Raji (cell line): ENCODE data around the gene PARG.

Source experiments
- POLR2A ChIP-seq: IDR thresholded peaks from 2 replicates; pipeline ENCODE4 v1.6.1; 2011; ENCODE audit warnings: low read depth, low read length, control low read depth; ENCODE audit not compliant: insufficient read depth

The PARG gene

DNA sequence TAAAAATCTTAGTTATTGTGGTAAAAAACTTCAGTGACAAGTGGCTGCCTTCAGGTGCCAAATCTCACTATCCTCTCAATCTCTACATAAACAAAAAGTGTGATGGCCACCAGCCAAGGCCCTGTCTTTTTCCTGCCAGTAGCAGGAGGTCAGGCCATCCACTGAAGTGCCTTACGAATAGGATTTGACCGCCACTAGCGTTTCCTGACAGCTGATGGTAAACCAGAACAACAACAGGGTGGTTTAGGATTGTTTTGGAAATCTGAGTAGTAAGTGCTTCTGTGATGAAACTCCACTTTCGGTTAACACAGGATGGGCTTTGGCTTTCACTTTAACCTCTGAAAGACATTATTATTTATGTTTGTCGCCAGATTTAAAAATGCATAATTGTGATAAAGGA, 124.0 kb downstream of the PARG start:
- no peak for TF ChIP-seq POLR2A

DNA sequence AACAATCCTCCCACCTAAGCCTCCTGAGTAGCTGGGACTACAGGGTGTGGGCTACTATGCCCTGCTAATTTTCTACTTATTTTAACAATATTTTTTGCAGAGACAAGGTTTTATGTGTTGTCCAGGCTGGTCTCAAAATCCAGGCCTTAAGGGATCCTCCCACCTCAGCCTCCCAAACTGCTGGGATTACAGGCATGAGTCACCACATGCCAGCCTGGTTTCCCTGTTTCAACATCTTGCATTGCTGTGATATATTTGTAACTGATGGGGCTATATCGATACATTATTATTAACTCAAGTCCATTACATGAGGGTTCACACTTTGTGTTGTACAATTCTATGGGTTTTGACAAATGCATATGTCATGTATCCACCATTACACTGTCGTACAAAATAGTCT, 137.8 kb downstream of the PARG start:
- no peak for TF ChIP-seq POLR2A

DNA sequence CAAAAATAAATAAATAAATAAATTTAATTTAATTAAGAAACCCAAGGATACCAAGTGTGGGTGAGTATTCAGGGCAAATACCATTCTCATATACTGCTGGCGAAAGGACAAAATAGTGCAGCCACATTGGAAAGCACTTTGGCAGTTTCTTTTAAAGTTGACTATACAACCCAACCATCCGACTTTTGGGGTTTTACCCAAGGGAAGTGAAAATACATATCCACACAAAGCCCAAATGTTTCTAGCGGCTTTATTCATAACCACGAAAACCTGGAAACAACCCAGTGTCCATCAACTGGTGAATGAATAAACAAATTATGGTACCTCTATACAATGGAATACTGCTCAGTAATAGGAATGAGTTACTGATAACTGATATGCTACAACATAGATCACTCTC, 143.6 kb downstream of the PARG start:
- no peak for TF ChIP-seq POLR2A

DNA sequence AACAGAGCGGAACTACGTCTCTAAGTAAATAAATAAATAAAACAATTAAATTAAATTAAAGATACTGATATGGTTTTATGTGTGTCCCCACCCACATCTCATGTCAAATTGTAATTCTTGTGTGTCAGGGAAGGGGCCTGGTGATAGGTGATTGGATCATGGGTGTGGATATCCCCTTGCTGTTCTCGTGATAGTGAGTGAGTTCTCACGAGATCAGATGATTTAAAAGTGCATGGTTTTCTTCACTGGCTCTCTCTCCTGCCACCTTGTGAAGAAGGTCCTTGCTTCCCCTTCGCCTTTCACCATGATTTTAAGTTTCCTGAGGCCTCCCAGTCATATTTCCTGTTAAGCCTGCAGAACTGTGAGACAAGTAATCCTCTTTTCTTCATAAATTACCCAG, 150.7 kb downstream of the PARG start:
- no peak for TF ChIP-seq POLR2A

DNA sequence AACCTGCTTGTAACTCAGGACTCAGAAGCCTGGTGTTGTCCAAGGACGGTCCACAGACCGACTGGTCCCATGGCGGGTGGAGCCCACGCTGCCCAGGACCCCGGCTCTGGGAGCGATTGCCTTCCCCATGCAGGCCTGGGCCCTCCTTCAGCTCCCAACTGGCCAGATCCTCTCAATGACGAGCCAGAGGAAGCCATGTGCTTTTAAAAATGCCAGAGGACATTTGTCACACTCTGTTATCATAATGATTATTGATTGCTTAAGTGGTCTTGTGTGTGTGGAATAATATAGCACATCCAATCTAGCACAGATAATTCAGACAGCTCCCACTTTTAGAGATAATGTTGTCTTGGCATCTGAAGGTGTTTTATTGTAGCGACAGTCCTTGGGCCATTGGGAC, 157.1 kb downstream of the PARG start:
- TF ChIP-seq POLR2A = no peak

DNA sequence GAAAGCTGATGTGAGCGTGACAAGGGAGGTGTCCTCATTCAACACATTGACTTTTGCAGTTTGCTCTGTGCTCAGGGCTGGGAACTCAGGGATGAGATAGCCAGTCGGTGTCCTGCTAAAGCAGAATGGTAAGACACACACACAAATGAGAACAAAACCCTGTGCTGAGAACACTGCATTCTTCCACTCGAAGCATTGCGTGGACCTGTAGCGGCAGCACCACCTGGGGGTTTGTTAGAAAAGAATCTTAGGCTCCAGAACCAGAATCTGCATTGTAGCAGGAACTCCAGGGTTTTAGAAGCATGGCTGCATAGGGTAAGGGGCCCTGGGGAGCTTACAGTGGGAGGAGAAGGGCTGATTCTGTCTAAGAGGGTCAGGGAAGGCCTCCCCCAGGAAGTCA, 158.2 kb downstream of the PARG start:
- no peak for TF ChIP-seq POLR2A

DNA sequence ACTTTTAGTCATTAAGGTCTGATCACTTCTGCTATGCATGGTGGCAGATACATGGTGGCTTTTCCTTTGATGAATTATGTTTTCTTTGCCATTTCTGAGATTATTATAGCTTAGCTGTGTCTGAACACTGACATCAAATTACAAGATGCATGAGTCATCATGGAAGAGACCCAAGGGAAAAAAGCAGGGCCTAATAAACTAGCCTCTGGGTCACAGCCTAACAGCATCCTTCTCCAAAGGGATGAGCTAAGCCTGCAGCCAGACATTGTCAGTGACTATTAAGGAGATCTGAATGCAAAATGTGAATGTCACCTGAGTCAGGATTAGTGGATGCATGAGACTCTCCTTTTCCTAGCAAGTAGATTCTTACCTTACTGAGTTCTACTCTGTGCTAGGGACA, 160.6 kb downstream of the PARG start:
- no peak for TF ChIP-seq POLR2A

DNA sequence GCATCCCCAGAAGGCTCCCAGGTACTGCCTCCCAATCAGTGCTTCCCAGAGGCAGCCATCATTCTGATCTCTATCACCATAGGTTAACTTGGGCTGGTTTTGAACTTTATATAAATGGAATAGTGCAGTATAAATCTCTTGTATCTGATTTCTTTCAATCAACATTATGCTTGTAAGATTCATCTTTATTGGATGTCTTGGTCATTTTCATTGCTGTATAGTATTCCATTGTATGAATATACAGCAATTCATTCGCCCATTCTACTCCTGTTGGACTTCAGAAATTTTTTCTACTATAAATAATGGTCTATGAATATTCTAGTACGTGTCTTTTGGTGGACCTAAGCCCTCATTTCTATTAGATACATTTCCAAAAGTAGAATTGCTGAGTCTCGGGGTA, 163.6 kb downstream of the PARG start:
- TF ChIP-seq POLR2A = no peak

DNA sequence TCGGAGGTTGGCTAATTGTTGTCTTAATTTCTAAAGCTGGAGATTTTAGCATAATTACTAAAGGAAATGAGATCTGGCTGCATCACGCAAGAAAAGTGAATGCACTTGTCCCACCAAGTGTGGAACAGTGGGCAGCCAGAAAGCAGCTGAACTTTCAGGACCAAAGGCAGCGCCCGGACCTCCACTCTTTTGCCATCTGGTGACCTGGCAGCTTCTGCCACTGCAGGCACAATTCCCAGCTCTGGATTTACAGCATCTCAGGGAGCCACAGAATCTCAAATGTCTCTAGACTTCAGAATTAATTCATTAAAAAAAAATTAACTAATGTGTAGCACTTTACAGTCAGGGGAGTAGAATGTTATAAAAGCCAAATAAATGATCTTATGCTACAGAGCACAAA, 165.0 kb downstream of the PARG start:
- no peak for TF ChIP-seq POLR2A

DNA sequence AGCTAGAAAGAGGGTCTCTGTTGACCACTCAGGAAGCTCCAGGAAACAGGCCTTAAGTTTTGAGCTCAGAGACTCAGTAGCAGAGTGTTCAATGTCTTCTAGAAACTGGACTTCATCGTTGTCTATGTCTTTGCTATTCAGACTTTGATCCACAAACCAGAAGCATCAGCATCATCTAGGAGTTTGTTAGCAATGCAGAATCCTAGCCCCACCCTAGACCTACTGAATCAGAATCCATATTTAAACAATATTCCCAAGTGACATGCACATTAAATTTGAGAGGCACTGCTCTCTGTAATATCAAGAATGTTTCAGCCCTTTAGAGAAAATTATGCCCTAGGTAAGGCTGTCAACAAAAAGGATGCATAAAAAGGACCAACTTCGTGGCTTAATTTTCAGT, 166.8 kb downstream of the PARG start:
- no peak for TF ChIP-seq POLR2A

DNA sequence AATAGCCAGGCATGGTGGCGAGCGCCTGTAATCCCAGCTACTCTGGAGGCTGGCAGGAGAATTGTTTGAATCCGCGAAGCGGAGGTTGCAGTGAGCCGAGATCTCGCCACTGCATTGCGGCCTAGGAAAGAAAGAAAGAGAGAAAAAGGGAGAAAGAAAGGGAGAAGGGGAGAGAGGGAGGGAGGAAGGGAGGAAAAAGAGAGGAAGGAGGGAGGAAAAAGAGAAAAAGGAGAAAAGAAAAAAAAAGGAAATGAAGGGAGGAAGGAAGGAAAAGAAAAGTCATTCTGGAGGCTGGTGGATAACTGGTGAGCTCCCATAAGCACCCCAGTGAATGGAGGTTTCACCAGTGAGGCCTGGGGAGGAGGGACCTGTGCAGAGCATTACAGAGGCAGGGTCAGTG, 172.1 kb downstream of the PARG start:
- no peak for TF ChIP-seq POLR2A

DNA sequence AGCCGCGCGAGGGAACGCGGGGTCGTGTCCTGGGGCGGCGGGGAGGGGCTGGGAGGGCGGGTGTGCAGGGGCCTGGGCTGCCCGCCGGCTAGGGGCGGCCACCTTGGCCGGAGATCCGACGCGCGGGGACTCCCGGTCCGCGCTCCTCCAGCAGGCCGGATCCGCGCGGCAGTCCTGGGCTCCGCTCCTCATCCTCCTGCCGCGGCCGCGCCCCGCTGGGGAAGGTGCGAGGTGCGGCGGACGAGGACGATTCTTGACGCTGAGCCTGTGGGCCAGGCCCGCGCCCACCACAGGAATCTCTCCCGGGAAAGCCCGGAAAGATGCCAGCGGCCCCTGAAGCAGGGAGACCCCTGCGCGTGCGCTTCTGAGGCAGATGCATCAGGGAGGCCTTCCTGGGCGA, 173.1 kb downstream of the PARG start:
- no peak for TF ChIP-seq POLR2A

DNA sequence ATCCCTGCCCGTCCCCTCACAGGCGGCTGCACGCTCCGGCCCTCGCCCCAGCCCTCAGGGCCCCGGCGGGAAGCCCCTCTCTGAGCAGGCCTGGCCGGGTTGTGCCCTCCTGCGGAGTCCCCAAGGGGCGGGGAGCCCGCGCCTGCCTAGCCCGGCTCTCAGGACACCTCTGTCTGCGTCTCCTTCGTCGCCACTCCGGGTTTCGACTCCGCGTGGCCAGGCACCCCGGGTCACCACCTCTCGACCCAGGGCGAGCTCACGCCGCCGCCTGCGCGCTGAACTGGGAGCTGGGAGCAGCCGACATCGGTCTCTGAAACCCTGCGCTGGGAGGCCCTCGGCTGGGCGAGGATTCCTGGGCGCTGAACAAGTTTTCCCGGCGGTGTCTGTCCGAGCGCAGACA, 173.5 kb downstream of the PARG start:
- no peak for TF ChIP-seq POLR2A
